ENCODE results near the gene FOXA2. TPM values are rescaled to one million over a fixed set of nuclear protein-coding genes. Genes with fewer than 3 reads are reported as not detected.

FOXA2 gene
- total RNA-seq, 1 donor from 2014 or later = not detected

DNA sequence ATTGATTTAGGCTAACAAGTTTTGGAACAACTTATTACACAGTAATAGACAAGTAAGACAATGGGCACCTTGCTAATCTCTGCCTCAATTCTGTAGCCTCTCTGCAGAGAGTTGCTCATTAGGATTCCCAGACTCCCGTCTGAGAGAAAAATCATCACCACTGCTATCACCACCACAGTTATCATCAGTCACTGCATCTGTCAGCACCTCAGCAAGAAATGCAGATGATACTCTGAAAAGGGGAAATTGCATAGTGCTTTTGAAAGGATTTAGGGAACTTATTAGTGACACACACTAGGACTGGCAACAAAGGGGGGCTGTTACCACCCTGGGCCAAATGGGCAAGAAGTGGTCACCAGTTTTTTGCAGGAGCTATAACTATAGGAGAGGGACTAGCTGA, 39.9 kb downstream of the FOXA2 start:
- FAIRE-seq (no peak), DNase-seq (ENCODE audit: low spot score in 2 of 2) (no peak)

DNA sequence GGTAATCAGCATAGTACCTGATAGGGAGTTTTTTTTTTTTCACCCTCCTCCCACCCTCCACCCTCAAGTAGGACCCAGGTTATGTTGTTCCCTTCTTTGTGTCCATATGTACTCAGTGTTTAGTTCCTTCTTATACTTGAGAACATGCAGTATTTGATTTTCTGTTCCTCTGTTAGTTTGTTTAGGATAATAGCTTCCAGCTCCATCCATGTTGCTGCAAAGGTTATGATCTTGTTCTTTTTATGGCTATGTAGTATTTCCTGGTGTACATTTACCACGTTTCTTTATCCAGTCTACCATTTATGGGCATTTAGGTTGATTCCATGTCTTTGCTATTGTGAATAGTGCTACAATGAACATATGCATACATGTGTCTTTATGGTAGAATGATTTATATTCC, 41.9 kb downstream of the FOXA2 start:
- DNase-seq (ENCODE audit: low spot score in 2 of 2) = no peak
- FAIRE-seq = no peak

DNA sequence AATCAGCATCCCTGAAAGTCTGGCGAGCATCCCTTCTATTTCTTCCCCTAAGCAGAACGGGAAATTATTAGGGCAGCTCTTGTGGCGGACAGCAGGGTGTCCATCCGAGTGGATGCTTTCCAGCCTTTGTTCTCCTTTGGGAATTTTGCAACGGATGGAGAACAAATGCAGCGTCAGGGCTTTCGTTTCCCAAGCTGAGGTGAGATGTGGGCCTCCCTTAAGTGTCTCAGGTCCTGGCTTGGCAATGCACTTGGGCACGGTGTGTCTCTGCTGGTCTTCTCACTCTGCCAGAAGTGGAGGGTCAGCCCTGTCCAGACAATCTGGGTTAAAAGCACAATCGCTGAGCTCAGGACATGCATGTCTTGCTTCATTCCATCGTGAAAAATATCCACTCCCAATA, 43.5 kb downstream of the FOXA2 start:
- no peak for FAIRE-seq
- DNase-seq (ENCODE audit: low spot score in 2 of 2) = no peak

DNA sequence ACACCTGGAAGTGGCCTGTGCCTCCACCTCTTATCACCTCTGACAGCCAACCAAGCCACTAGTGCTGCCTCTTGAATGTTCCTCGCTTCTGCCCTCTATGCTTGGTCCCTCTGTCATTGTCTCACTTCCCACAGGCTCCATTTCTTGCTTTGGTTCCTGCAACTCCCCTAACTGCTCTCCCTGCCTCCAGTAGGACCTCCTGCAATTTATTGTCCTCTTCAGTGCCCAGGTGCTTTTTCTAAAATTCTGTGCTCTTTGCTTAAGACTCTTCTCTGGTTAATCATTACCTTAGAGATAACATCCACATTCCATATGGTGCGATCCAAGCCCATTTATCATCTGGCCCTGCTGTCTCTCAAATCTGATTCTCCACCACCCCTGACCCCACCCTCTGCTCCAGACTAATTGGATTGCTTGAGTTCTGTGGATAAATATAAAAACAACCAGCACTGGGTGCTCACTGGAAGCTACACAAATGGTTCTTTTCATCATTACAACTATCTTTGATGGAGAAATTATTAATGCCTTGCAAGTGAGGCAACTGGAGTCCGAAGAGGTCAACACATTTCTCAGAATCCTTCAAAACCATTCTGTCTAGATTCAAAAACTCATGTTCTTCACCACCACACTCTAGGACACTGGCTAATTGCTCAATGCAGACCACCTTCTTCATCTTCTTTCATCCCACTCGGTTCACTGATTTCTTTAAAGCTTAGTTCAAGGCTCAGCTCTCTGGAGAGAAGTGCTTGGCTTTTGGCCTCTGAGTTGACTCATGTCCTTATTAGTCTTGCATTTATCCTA, 47.2 kb downstream of the FOXA2 start:
- FAIRE-seq (no peak), DNase-seq (ENCODE audit: low spot score in 2 of 2) (no peak)

DNA sequence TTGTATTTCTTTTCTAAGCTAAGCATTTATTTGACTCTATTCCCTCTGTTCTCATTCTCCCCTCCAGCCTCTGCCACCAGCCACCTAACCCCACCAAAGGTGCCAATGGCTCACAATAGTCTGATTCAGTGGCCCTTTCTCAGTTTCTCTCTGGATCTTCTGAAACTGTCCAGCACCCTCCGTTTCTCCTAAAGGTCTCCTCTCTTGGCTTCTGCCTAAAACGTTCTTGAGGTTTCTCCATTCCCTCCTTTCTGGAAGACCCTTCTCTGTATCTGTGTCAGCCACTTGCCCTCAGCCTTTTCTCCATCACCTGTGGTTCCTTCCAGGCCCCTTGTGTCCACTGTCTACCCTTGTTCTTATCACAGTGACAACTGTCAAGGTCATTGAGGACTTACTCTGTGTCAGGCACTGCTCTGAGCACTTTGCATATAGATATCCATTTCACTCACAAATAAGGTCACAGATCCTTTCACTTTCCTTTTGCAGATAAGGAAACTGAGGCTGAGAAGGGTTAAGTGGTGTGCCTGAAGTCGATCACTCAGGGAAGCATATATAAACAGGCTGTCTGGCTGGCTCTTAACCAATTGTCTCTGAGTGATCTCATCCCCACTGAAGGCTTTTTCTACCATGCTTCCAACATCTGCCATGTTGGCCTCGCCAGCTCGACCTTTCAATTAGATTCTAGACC, 48.1 kb downstream of the FOXA2 start:
- FAIRE-seq = no peak
- DNase-seq (ENCODE audit: low spot score in 2 of 2) = no peak

DNA sequence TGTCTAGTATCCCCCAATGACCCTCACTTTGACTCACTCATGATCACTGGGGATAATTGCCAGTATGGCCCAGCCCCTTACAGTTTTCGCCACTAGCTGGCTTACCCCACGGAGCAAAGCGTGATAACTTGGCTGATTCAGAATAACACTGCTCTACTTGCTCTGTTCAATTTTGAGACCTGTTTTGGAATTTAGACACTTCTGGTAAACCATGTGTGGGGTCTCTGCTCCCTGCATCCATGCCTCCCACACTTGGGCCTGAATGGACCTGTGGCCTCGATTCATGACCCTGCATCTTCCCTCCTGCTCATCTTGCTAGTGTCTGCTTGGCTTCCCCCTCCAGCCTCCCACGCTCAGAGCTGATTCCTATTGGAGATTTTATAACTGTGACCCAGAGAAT, 48.9 kb downstream of the FOXA2 start:
- FAIRE-seq (no peak), DNase-seq (ENCODE audit: low spot score in 2 of 2) (no peak)

DNA sequence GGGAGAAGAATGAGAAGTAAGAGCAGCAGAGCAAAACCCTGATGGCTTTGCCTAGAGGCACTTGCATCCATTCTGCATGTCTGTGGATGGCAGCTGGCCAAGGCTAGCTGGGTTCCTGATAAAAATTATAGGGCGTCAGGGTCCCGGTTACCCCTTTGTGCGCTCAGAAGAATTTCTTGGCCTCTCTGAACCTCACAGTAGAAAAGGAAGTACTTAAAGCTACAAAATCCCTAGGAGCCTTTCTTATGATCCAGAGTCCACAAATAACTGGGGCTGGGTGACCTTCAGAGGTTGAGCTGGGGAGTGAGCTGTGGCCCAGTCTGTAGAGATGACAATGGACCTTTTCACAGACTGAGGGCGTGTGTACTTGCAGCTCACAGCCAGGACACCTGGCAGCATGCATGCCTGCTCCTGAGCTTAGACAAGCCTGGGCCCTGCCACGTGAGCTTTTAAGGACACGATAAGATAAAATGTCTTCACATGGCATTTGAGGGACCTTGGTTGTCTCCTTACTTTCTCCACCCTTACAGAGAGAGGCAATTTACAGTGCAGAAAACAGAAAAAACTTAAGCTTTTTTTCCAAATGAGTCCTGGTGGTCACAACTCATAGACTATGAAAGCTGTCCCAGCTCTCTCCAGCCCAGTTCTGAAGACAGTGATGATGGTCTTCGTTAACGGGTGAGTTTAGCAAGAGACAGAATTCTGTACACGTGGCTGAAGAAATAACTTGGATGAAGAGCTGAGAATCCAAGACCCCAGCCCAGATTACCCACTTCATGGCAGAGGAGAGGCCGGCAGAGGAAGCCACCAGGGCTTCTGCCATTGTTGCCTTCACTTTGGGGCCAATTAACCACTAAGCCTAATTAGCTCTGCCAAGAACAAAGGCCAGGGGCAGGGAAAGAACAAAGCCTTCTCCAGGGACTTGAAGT, 50.3 kb downstream of the FOXA2 start:
- DNase-seq (ENCODE audit: low spot score in 2 of 2) = no peak
- no peak for FAIRE-seq

DNA sequence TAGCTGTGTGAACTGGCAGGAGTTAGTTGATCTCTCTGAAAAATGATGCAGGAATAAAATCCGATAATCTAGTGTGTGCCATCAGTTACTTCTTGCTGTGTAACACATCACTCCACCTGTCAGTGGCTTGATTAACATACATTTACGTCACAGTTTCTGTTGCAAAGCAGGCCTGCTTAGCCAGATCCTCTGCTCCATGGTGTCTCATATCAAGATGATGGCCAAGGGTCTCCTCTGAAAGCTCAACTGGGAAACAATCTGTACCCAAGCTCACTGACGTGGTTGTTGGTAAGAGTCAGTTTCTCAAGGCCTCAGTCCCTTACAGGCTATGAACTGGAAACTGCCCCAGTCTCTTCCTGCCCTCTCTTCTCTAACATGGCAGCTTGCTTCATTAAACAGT, 51.8 kb downstream of the FOXA2 start:
- DNase-seq (ENCODE audit: low spot score in 2 of 2) (no peak), FAIRE-seq (no peak)

DNA sequence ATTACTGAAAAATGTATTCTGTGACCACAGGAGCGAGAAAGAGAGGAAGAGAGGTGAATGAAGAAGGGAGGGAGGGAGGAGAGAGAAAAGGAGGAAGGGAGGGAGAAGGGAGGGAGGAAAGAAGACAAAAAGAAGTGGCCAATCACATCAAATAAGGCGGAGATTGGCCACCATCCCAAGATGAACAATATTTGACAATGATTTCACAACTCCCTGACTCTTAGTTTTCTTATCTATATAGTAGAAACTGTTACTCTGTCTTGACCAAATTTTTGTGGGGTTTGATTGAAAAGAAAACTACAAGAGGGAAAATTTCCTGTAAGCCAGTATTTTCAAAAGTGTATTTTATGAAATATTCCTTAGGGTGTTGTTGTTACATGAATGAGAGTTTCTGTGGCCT, 52.6 kb downstream of the FOXA2 start:
- no peak for DNase-seq (ENCODE audit: low spot score in 2 of 2)
- no peak for FAIRE-seq

DNA sequence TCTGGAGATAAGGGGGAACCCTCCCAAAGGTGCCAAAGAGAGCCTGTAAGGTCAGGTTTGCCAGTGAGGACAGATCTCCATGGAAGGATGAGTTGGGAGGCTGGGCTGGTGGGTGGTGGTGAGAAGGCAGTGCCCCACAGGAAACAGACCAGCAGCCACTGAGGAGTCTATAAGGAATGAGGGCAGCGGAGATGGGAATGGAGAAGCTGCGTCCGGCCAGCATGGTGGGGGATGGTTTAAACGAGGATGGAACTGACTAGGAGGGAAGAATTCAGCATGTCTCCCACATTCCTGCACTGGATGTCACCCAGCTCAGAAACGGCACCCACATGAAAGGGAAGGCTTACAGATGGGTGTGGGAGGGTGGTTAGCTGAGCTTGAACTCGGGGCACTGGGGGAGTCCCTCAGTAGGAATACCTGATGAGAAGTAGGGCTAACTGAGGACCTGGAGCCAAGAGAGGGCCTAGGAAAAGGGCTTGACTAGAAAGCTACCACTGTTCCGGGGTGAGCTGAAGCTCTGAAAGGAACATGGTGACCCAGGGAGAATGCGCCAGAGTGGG, 53.2 kb downstream of the FOXA2 start:
- FAIRE-seq (no peak), DNase-seq (ENCODE audit: low spot score in 2 of 2) (no peak)

Small RNA genes within 50 kb of the gene (small RNA-seq; reads per million reads assigned to genes)
- not detected for gene LINC00261

Measured in frontal cortex (tissue), 4 donors.